ENCODE data around the gene LGR4.

The LGR4 gene

DNA sequence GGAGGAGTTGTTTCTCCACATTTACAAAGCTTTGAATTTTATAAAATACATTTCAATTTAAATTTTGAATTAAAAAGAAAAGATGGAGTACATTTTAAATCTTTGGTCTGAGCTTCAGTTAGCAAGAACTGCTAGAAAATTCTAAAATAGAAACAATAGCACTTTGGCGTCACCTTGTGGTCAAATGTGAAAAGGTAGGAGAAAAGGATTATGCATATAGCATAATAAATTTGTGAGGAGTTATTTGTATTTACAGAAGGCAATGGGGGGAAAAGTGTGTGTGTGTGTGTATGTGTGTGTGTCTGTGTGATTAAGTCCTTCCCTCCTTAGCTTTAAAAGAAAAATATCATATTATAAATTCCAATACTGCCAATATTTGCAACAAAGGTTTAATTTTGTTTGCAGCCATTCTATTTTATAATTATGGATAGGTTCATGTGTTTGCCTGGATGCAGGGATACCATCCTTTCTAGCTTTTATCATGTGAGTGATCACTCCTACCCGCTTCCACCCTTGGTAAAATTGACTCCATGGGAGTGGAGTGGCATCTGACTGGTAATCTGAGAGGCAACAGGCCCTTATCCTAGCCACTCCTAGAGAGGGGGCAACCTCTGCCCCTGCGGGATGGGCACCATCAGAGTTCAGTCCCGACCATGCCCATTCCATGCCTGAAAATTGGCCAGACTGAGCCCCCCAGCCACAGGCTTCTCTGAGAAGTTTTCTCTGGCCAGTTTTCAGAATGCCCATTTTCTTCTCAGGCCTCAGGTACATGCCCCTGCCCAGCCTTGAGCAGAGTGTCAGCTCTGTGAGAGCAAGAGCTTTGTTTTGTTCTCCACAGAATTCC is 13.6 kb upstream of the LGR4 start:
- no peak for DNase-seq (ENCODE audit: low read depth)

DNA sequence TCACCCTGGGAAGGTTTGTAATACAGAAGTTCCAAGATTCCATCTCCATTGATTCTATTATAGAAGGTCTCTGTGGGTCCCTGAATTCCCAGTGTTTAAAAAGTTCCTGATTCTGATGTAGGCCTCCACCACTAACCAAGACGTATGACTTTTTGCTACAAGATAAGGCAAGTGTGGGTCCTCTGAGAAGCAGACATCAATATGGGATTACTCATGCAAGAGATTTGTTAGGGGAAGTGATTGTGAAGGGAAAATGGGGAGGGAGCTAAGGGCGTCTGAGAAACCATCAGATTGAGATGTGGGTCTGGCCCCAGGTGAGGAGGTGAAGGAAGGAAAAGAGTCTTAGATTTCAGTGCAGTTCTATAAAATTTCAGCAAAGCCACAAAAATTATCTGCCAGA is 10.2 kb upstream of the LGR4 start:
- no peak for DNase-seq (ENCODE audit: low read depth)

DNA sequence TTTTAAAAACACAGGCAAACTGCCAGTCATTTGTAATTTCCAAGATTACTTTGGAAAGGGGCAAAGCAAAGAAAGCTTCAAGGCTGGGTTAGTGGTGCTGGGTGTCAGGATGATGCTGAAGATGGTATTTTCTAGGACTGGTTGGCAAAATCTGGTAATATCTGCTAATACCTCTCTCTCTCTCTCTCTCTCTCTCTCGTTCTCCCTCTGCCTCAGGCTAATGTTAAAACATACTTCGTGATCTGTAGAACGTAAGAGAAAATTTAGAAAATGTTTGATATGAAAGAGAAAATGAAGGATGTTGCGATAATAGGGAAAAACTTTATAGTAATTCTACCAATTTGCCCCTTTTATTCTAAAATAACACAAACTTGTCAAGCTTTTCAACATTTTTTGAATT is 9.4 kb upstream of the LGR4 start:
- no peak for DNase-seq (ENCODE audit: low read depth)

DNA sequence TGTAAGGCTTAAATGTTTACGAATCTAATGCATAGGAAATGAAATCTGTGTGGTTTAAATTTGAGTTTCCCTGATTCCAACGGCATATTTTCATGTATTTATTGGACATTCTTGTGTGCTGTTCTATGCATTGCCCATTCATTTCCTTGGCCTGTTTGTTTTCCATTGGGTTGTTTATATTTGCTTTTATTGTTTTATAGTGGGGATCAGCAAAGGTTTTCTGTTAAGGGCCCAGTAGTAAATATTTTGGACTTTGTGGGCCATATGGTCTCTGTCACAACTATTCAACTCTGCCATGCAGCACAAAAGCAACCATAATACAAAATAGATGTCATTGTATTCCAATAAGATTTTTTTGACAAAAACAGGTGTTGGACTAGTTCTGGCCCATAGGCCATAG is 5.2 kb upstream of the LGR4 start:
- no peak for DNase-seq (ENCODE audit: low read depth)

DNA sequence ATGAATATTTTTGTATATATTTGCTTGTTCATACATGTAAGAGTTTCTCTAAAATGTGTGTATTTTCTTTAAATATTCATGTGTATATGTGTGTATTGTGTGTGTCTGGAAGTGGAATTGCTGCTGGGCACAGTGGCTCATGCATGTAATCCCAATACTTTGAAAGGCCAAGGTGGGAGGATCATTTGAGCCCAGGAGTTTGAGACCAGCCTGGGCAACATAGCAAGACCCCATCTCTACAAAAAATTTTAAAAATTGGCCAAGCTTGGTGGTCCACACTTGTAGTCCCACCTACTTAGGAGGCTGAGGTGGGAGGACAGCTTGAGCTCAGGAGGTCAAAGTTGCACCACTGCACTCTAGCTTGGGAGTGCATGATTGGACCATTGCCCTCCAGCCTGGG is 4.7 kb upstream of the LGR4 start:
- no peak for DNase-seq (ENCODE audit: low read depth)

DNA sequence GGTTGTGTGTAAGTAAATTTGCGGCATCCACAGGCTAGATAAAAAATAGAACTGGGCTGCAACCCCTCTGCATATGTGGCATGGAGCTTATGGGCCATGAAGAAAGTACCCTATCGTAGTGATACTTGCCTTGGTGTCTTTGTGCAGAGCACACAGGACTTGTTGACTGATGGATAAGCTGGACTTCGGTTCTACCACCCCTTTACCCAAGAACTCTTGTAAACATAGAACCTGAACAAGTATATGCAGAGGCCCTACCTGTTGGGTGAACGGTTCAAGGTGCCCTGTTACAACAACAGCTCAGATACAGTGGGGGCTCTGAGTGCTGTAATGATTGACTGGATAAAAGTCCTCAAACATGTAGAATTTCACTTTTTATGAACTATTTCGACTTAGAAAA is 3.0 kb upstream of the LGR4 start:
- DNase-seq (ENCODE audit: low read depth): no peak

DNA sequence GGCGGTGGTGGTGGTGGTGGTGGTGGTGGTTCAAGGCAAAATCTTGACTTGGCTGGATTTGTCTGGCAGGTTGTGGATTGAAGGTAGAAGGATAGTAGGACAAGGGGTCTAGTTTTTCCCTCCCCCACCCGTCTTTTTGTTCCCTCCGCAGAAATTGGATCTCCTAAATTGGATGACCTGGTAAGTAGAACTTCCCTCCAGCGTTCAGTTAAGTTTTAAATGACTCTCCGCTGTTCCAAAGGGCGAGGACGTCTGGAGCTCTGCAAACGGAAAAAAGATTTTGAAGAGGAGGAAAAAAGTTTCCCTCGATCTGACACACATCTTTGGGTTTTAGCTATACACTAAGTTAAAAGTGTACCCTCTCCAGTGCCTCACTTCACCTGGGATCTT is 422 bp upstream of the LGR4 start:
- no peak for DNase-seq (ENCODE audit: low read depth)

DNA sequence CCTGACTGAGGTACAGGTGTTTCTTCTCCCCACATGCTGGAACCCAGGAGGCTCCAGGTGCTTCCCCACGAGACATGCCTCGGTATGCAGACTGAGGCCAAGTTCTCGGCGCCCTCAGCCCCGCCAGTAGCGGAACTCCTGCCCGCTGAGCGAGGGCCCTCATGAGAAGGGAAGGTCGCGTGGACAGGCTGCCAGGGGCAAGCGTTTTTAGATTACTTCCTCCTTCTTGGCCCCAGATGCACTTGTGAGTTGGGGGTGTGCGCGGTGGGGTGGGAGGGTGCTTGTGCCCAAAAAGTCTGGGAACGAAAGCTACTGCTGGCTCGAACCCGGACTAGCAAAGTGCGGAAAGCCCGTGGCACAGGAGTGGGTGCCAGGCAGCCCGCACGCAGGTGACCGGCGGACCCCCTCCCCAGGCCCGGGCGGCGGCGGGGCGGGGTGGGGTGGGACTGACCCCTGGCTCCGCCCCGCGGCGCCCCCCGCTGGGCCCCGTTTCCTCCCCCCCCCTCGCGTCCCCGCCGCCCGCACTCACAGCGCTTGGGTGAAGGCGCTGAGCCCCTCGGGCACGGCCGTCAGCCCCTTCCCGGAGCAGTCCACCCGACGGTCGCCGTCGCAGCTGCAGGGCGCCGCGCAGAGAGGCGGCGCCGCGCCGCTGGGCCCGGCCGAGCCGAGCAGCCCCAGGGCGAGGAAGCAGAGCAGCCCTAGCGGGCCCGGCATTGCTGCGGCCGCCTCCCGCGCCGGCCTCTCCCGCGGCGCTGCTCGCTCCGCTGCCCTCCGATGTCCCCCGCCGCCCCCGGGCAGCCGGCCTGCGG is 797 bp downstream of the LGR4 start:
- DNase-seq (ENCODE audit: low read depth): no peak

DNA sequence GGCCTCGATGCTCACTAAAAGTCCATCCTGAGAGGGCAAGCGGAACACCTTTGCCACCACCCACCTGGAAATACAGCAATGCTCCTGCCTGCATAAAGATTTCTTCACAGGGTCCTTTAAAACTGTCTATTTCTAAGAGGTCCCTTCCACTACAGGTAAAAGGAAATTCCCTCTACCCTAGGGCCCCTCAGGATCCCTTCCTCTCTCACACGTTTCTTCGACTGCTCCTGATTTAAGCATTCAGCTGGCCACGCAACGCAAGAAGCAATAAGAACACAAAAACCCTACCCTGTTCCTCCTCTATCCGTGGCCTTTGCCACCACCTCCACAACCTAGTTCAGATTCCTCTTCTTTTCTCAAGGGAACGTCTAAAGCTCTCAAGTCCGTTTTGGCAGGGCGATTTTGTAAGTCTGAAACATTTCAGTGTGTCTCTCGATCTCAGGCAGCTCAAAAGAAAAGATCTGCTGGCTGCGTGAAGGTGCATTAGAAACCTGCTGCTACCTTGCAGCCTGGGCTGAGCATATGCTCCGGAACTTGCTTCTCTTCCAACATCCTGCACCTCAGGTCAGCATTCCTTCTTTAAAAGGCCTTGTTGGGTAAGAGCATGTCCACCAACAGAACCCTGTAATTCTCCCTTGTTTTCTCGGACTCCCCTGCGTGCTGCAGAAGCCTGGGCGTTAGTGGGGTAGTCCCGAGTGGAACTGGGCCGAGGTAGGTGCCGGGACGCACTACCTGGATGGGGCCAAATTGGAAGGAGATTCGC is 1.6 kb downstream of the LGR4 start:
- no peak for DNase-seq (ENCODE audit: low read depth)

DNA sequence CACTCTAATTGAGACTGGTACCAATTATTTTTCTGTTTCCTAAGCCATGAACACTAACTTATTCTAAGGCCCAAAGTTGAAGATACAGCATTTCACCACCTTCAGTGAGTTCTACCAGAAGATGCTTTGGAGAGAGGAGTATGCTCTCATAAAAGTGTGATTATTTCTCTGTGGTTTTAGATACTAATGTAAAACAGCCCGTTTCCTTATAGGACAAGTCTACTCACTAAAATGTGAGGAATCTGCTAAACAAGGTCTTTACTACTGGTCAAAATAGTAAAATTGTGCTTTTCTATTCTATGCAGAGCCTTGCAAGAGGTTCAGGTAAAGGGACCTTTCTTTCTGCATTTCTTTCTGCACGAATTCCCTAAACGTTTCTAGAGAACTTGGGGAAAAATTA is 2.4 kb downstream of the LGR4 start:
- no peak for DNase-seq (ENCODE audit: low read depth)

DNA sequence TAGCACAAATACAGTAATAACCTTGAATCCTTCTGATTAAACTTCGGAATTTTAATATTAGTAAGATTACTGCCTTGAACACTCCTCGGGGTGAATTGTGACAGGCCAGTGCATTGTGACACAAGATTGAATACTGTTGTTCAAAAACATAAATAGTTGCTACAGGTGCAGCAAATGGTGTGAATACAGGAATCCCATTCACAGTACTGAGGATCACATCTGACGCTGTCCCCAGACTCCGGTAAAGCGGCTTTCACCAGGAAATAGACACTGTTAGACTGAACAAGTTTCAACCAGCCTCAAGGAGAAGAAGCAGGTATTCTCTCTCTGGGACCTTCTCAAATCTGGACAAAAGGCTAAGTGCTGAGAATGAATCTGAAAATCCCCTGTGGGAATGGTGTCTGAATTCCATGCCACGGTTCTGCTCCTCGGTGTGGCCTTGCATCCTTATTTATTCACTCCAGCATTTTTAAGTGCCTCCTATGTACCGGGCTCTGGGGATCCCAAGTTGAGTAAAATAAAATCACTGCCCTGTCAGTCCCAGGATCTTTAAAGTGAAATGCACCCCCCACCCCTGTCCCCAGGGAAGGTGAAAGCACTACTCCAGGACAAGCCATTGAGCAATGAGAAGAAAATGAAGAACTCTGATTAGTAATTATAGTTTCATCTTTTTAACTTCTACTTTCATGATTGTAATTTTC is 3.4 kb downstream of the LGR4 start:
- DNase-seq (ENCODE audit: low read depth): no peak

DNA sequence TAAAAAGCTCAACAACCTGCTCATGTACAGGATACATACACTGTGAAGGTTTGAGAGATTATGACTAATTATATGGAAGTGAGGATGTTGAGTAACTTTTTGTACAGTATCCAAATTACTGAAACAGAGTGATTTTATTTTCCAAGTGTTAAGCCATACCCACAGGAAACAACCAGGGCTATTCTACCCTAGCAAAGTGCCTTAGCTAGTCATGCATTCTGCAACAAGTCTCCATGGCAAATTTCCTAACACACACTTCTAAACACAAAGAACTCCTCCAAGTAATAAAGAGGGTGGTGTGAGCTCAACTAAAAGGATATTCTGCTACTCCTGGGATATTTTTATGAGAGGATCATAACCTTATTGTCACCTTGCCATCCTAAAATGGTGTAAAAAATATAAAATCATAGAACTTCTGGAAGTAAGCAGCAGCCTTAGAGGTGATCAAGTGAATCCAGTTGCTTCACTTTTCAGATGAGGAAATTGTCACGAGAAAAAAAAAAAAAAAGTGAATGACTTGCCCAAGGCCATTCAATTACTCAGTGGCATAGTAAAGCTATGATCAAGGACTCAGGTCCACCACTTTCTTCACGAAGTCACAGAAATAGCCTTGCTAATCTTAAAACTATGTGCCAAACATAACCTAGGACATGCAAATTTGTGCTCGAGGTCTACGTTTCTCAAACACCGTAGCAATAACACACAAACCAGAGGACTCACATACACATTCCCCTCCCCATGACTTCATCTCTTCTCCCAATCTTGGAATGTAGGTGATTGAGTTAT is 4.2 kb downstream of the LGR4 start:
- DNase-seq (ENCODE audit: low read depth): no peak

DNA sequence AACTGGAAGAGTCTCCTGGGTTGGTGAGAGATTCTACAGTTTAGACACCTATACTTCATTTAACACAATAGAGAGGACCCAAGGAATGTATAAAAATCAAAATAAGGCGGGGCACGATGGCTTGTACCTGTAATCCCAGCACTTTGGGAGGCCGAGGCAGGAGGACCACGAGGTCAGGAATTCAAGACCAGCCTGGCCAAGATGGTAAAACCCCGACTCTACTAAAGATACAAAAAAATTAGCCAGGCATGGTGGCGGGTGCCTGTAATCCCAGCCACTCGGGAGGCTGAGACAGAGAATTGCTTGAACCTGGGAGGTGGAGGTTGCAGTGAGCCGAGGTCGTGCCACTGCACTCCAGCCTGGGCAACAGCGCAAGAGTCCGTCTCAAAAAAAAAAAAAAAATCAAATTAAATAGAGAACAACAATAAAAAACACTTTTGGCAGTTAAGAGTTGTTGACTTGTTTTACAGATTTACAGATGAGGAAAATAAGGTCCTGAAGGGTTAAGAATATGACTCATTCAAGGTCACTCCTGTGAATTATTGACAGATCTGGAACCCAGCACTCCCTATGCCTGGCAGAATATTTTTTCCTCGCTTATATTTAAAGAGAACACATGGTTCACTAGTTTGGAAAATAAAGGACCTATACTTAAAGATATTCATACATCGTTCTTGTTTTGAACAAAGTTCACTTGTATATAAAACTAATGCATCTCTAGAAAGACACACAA is 5.2 kb downstream of the LGR4 start:
- DNase-seq (ENCODE audit: low read depth): no peak

DNA sequence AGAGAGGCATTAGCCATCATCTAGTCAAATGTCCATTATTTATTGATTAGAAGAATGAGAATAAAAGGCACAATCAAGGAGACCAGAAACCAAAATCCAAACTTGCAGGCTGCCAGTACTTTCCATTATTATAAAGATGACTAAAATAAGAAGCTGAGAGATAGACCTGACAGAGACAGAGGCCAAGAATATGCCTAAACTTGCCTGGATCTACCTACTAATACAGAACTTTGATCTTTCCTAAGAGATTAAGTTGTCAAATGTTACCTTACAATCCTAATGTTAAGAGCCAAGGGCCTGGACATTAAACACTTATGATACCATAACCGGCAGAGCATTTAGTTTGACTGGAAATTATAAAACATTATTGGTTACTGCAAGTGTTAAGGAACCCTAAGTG is 6.2 kb downstream of the LGR4 start:
- no peak for DNase-seq (ENCODE audit: low read depth)

DNA sequence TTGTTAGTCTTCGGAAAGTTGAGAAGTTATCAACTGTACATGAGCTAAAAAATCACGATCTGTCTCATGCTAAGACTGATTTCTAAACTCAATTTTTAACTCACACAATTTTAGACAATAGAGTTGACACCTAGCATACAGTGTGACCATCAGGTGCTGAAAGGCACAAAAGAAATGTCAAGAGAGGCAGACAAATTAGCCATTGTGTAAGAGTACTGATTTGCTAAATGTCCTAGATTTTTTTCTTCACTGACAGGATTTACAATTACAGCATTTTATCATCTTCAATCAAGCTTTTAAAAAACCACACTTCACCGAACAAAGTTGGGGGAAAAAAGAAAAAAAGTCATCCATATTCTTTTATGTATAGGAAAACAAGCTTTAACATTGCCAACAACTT is 7.0 kb downstream of the LGR4 start:
- DNase-seq (ENCODE audit: low read depth): no peak

DNA sequence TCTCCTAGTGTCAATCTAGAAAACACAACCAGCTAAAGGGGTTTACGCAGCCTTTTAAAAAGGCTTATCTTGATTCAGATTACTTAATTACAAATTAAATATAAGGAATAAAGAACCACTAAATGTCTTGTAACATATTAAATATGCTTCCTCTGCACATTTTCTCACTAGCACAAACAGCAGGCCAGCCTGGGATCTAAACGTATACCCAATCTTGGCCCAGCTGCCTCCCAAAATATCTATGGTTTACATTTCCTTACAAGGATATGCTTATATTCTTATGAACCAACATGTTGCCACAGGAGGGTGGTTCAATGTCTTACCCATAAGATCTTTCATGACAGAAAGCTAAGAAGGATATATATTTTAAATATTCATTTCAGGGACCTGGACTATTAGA is 7.7 kb downstream of the LGR4 start:
- DNase-seq (ENCODE audit: low read depth): no peak

DNA sequence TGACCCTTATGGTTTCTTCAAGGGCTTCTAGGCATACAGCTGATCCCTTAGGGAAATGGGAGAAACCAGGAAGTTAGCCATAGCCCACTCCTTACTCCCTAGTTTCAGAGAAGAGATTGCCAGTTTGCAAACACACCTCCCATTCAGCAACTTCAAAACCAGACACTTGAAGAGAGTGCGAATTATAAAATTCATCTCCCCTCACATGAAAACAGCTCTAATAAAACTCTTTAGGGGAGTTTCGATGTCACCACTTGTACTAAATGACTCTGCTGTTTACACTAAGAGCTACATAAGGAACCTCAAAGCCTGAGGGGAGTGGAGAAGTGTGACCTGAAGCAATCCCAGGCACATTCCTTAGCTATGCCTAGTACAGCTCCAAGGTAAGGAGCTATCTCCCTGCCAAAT is 8.3 kb downstream of the LGR4 start:
- no peak for DNase-seq (ENCODE audit: low read depth)

DNA sequence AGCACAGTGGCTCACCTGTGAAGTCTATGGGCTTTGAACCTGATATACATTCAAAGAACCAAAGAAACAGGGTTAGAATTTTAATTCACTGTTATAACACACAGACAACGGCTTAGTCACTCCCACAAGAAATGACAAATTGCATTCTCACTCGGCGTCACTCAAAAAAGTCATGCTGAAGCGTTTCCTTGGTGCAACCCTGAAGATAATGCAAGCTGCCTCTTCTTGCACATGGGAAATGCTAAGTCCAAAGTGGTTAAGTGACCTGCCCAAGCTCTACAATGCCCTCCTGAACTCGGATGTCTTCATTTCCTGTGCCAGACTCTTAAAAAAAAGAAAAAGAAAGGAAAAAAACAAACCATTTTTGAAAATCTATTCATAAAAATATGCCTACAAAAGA is 10.0 kb downstream of the LGR4 start:
- DNase-seq (ENCODE audit: low read depth): no peak

DNA sequence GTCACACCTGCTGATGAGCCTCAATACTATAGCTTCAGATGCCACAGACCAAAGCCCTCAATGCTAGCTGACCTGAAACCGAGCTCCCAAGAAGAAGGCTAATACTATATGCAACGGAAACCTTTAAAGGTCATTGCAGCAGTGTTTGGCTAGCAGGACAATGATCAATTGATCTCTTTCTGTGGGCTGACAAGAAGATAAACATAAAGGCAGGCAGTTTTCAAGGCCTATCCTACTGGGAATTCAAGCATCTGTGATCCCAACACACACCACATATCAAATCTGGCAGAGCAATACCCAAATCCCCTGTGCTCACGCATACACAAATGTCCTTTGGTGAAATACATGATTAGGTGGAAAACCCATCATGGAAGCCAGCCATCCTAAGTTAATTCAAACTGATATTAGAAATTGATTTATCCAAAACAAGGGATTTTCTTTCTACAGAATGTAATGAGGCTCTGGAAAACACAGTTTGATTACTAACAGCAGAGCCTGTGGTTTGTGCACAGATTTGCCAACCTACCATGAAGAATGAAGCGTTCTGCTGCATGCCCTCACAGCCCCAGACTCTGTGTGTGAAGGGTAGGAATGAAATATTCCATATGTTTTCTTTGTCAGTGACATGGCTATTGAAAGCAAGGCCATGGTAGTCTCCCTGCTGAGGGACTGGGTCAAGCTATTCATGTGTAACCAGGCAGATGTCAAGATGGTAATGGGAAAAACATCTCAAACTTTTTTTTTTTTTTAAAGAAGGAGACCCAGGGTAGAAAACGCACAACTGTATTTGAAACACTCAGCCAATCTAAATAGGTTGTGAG is 12.2 kb downstream of the LGR4 start:
- DNase-seq (ENCODE audit: low read depth): no peak

DNA sequence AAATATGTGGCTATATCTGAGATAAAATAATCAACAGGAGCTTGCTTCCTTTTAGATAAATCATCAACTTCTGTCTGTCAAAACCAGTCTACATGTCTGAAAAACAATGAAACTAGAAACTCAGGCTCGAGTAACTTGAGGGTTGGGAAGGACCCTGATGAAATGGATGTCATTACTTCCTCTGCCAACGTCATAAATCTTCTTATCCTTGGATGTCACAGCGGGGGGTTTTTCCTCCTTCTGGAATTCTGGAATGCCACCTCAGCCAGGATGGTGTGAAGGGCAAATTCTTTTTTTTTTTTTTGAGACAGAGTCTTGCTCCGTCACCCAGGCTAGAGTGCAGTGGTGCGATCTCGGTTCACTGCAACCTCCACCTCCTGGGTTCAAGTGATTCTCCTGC is 13.4 kb downstream of the LGR4 start:
- DNase-seq (ENCODE audit: low read depth): no peak

Data from stimulated activated CD8-positive, alpha-beta memory T cell treated with anti-CD3 and anti-CD28 coated beads, Interleukin-12 subunit alpha, Interleukin-12 subunit beta, amount 100 ng/mL, for 1 hour (primary cell).